ELR (cell line): ENCODE results near the gene PMM1.
"Not testable (repeated sequence)": the region's sequence is repeated elsewhere in the genome, so short reads cannot be mapped to it uniquely, and the experiment has no call there.

Experiments
- DNase-seq: peaks from one replicate; pipeline ENCODE4 v3.0.0-alpha.2; 2015; ENCODE audit warnings: low read depth

PMM1 gene

GRCh38 chr22:41589391-41590241 lies at the start of gene PMM1:
Gene PMM1 (minus strand): TSS chr22:41589840. CDS start chr22:41589805, 35 bp downstream.
- peak; percentile 100 for DNase-seq

- no peak for DNase-seq
Measured at GRCh38 chr22:41638748-41639147, 49.1 kb upstream of the PMM1 start.

GRCh38 chr22:41638124-41638523 lies 48.5 kb upstream of the PMM1 start:
- no peak for DNase-seq

DNA sequence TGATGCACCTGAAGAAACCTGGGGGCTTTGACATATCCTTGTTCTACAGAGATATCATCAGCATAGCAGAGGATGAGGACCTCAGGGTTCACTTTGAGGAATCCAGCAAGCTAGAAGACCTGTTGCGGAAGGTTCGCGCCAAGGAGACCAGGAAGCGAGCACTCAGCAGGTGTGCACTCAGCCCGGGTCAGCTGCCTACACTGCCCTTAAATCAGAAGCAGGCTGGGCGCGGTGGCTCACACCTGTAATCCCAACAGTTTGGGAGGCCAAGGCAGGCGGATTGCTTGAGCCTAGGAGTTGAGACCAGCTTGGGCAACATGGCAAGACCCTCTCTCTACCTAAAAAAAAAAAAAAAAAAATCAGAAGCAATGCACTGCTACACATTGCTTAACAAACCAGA lies 48.0 kb upstream of the PMM1 start:
- not testable (repeated sequence) for DNase-seq

DNA sequence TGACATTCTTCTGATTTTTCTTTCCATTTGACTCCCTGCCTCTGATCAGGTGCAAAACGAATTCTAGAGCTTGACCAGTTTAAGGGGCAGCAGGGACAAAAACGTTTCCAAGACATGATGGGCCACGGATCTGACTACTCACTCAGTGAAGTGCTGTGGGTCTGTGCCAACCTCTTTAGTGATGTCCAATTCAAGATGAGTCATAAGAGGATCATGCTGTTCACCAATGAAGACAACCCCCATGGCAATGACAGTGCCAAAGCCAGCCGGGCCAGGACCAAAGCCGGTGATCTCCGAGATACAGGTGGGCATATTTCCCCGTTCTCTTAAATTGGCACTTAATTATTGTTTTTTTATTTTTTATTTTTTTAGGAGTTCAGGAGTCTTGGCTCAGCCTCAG lies 46.8 kb upstream of the PMM1 start:
- DNase-seq, result peak; percentile 65

GRCh38 chr22:41634610-41635009 lies 45.0 kb upstream of the PMM1 start:
- not testable (repeated sequence) for DNase-seq

- DNase-seq, result not testable (repeated sequence)
Measured at GRCh38 chr22:41631615-41632014, 42.0 kb upstream of the PMM1 start.

GRCh38 chr22:41631115-41631514 lies 41.5 kb upstream of the PMM1 start:
- DNase-seq, result not testable (repeated sequence)

- no peak for DNase-seq
Measured at GRCh38 chr22:41625577-41625976, 35.9 kb upstream of the PMM1 start.

GRCh38 chr22:41621911-41622179 lies 32.2 kb upstream of the PMM1 start:
- no peak for DNase-seq

DNA sequence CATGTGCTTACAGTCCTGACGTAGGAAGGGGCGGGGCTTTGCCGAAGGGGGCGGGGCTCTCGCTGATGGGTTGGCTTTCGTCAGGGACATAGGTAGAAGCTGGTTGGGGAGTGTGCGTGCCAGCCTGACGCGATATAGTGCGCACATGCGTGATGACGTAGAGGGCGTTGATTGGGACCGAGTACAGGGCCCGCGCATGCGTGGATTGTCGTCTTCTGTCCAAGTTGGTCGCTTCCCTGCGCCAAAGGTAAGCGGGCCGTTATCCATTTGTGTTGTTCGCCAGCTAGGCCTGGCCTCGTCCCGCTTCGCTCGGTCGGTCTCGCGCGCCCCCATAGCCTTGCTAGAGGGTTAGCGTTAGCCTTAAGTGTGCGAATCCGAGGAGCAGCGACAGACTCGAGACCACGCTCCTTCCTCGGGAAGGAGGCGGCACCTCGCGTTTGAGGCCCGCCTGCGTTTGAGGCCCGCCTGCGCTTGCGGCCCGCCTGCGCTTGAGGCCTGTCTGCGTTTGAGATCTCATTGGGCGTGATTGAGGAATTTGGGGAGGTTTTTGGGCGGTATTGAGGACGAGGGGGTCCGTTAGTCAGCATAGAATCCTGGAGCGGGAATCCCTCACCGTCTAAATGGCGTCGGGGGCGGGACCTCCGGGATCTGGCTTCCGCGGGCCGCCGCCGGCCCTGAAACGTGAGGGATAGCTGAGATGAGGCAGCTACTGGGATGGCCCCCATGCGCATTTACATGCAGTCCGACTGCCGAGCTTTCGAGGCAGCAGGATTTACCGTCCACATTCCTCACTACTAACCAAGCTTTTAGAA lies 31.7 kb upstream of the PMM1 start, which contains the start of gene XRCC6:
XRCC6 (plus strand) TSS at position 197 of the 812 bp plus-strand sequence. CDS start 710 bp downstream, outside the sequence.
- peak; percentile 100 for DNase-seq

DNA sequence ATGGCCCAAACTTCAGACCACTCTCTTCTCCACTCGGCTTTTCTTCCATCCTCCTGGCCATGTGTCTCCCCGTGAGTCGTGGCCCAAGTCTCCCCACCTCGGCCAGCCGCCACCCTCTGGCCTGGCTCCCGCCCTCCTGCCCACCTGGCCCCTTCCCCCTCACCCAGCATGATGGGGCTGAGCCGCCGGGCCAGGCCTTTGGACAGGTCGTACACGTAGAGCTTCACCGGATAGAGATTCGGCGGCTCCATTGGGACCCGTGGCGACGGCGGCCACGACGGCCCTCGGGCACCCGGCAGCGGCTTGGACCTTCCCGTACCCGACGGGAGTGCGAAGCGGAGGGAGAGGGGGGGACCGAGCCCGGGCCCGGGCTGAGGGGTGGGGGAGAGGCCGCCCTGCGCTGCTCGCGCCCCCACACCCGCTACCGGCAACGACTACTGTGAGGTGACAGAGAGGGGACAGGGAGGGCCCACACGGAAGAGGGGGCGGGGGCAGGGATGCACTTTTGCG lies 31.0 kb upstream of the PMM1 start, which contains the start of gene DESI1:
DESI1 (minus strand) TSS at position 455 of the 510 bp plus-strand sequence; CDS start at position 251, 204 bp downstream.
- peak; percentile 53 for DNase-seq

GRCh38 chr22:41619979-41620588 lies 30.4 kb upstream of the PMM1 start:
- DNase-seq, result peak; percentile 57

DNA sequence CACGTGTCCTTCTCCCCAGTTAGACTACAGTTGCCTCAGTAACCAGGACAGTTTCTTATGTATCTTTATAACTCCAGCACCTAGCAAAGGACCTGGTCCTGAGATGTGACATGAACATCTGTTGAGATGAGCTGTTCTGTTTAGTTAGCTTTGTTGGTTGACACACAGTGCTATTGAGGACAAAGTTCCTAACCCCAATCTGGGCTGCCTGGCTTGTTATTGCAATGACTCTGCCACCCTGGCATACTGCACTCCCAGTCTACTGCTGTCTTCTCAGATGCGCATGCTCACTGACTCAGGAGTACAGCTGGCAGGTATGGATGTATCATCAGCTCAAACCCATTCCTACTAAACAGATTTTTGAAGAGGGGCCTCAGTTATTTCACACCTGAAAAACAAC lies 23.8 kb upstream of the PMM1 start:
- no peak for DNase-seq

DNA sequence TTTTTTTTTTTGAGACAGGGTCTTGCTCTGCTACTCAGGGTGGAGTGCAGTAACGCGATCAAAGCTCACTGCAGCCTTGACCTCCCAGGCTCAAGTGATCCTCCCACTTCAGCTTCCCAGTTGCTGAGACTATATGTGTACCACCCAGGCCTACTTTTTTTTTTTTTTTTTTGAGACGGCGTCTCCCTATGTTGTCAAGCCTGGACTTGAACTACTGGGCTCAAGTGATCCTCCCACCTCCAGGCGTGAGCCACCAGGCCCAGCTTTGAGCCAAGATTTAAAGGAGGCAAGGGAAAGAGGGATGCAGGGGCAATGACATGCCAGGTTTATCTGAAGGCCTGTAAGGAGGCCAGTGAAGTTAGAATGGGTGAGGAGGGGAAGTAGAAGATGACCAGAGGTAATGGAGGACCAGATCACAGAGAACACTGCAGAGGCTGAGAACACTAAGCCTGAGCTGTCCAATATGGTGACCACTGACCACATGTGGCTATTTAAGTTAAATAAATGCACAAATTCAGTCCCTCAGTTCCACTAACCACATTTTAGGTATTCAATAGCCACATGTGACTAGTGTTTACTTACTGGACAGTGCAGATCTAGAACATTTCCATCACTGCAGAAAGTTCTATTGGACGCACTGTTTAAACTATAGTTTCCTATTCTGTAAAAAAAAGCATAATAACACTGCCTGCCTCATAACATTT lies 23.1 kb upstream of the PMM1 start:
- no peak for DNase-seq

DNA sequence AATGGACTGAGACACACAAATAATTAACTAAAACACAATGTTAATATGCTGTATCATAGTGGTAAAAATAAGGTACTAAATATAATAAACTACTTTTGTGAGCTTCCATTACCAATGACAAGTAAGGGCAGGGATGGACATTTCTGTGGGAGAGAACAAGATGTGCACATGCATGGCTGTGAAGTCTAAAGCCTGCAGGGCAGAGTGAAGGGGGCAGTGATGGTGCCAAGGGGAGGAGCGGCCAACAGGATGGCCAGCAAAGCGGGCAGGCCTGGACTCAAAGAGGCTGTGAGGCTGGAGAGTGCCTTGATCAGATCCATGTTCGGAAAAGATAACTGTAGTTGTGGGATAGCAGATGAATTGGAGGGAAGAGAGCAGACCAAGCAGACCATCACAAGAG lies 18.7 kb upstream of the PMM1 start:
- DNase-seq, result no peak

- no peak for DNase-seq
Measured at GRCh38 chr22:41603873-41604332, 14.3 kb upstream of the PMM1 start.

GRCh38 chr22:41600976-41601375 lies 11.3 kb upstream of the PMM1 start:
- DNase-seq, result no peak

- DNase-seq, result no peak
Measured at GRCh38 chr22:41598891-41599635, 9.4 kb upstream of the PMM1 start.

DNA sequence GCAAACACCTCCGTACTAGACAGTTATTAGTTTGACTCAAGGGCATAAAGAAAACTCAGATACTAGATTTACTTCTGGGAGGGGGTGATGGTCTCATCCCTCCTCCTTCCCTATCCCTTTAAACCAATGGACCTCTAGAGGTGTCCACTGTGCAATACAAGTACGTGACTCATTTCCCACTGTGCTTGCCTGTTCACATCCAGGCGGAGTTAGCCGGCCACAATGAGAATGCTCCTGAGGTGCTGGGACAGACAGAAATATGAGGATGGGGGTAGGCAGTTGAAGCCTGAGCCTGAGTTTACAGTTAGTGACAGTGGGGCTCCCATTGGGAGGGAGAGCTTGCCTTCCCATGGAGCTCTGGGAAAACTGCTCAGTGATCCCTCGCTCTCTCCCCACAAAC lies 8.4 kb upstream of the PMM1 start:
- DNase-seq, result peak; percentile 91

- DNase-seq, result no peak
Measured at GRCh38 chr22:41597635-41597953, 8.0 kb upstream of the PMM1 start.
